ENCODE measurements around the gene PLIN1.

DNA sequence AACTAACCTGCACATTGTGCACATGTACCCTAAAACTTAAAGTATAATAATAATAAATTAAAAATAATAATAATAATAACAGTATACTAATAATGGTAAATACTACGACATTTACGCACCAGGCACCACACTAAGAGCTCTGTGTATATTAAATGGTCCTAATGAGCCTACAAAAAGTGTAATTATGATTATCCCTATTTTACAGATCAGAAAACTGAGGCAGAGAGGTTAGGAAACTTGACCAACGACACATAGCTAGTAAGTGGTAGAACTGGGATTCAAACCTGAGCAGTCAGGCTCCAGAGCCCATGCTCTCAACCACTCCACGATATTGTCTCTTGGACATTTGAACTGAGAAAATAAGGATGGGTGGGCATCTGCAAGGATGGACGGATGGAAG lies 38.9 kb downstream of the PLIN1 start:
- TF ChIP-seq, protein P1, sequence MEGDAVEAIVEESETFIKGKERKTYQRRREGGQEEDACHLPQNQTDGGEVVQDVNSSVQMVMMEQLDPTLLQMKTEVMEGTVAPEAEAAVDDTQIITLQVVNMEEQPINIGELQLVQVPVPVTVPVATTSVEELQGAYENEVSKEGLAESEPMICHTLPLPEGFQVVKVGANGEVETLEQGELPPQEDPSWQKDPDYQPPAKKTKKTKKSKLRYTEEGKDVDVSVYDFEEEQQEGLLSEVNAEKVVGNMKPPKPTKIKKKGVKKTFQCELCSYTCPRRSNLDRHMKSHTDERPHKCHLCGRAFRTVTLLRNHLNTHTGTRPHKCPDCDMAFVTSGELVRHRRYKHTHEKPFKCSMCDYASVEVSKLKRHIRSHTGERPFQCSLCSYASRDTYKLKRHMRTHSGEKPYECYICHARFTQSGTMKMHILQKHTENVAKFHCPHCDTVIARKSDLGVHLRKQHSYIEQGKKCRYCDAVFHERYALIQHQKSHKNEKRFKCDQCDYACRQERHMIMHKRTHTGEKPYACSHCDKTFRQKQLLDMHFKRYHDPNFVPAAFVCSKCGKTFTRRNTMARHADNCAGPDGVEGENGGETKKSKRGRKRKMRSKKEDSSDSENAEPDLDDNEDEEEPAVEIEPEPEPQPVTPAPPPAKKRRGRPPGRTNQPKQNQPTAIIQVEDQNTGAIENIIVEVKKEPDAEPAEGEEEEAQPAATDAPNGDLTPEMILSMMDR (conservative IDR thresholded peaks at IDR 0.05 in 1 of 2, IDR thresholded peaks at IDR 0.05 in 1 of 2; ENCODE audit: extremely low read depth in 1 of 2, insufficient read depth in 1 of 2, low read depth in 1 of 2, low read length in 2 of 2): no peak
- TF ChIP-seq EZH2 (IDR thresholded peaks at IDR 0.05; ENCODE audit: borderline replicate concordance, low read length): no peak
